Right cardiac atrium (tissue), 5 donors: ENCODE measurements around the gene FAM222A. TPM values are rescaled to one million over a fixed set of nuclear protein-coding genes. Genes with fewer than 3 reads are reported as not detected.

ENCODE experiments used
- ATAC-seq, 2 donors: fragments of 200-7000 bp; cut with Tn5 transposase; one replicate each; pipeline versions ENCODE4 v1.8.0 to v1.9.1; 2020; ENCODE audit warnings: moderate library complexity in 2 of 2, mild to moderate bottlenecking in 1 of 2
- DNase-seq, 3 donors: peaks; one replicate each; pipeline ENCODE4 v3.0.0-alpha.2; 2020
- H3K27ac ChIP-seq: one replicate; pipeline ENCODE4 v1.5.1; 2013; ENCODE audit warnings: mild to moderate bottlenecking, low read length, control low read depth, moderate library complexity
- H3K27me3 ChIP-seq: one replicate; pipeline ENCODE4 v1.6.1; 2013; ENCODE audit not compliant: control insufficient read depth, insufficient read depth
- H3K4me1 ChIP-seq: one replicate; pipeline ENCODE4 v1.6.1; 2013; ENCODE audit warnings: low read length; ENCODE audit not compliant: control insufficient read depth, insufficient read depth
- H3K4me3 ChIP-seq: one replicate; pipeline ENCODE4 v1.5.1; 2013; ENCODE audit warnings: low read length, control low read depth
- H3K9me3 ChIP-seq: one replicate; pipeline ENCODE4 v1.6.1; 2013; ENCODE audit warnings: low read length; ENCODE audit not compliant: control insufficient read depth
- WGBS: extraction: QIAGEN DNeasy Blood & Tissue Kit; methylation state at CpG from one replicate; pipeline ENCODE4 v1.1.7; 2013; 5-methylcytosine and 5-hydroxymethylcytosine counted together
- intact Hi-C, 4 donors: fragments of 100-400 bp; cut with DNase I; formaldehyde crosslinking; loops; one replicate each; pipeline versions ENCODE4 v1.11.0 to v1.14.0; 2022 to 2023
- polyA plus RNA-seq: library from polyadenylated mRNA; stranded (reverse); fragments of 200-250 nt; gene quantifications from one replicate; pipeline ENCODE4 v1.2.3, GENCODE V29; 2013
- total RNA-seq, 4 donors: library from RNA; stranded (reverse); fragmentation: NEBNext Ultra II Directional; extraction: Animal tissue kit (Norgen Biotek cat#: 25700); gene quantifications; one replicate each; pipeline ENCODE4 v1.2.1, GENCODE V29; 2021
- donor health status: healthy with polysubstance abuse.
- donor health status: DM: no; HTN: yes; CAD: no.
- donor health status: DM: no; HTN: no; CAD: no.
- donor health status: DM: no; HTN: yes; CAD: no; lungs with severe emphysema.
- donor health status: DM: yes; HTN: yes; CAD: no.

FAM222A gene
- total and polyA plus RNA-seq, 5 donors: 9.3 to 16.4 (median 10.6) TPM

DNA sequence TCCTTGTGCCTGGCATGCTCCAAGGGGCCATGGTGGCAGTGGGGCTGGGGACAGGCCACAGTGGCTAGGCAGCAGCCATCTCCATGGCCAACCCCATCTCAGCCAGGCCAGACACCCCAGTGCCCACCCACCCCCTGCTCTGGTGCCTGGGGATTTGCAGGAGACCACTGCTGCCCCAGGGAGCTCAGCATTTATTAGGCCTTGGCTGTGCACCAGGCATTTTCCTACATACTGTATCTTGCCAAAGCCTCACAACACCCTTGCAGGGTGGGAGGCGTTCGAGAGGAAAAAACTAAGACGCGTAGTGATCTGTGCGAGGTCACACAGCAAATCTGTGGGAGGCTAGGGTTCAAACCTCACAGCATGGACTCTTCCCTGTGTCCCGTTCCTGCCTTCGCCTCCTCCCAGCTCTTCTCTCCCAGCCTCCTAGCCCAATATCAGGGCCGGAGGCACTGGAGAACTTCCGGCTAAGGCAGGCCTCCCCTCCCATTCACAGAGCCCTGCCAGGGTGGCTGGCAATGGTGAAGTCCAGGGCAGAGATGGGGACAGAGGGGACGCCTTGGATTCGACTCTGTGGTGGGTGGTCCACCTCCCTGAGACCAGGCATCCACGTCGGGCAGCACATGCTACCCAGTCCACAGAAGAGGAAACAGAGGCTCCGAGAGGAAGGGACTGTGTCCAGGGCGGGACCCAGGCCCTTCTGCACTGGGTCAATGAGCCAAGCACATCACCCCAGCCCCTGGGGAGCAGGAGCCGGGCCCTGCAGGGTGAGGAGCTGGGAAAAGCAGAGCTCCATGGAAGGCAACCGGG, 57.4 kb downstream of the FAM222A start:
- no peak for DNase-seq
- no peaks in the 10 kb centered on the region for H3K27me3 ChIP-seq
- H3K27ac ChIP-seq: no peak overlapping the region
- no peaks in the 10 kb centered on the region for H3K9me3 ChIP-seq
- no peaks in the 10 kb centered on the region for H3K4me1 ChIP-seq
- WGBS: 78% methylated on average over 17 of the region's 17 CpGs
- H3K4me3 ChIP-seq: no peak overlapping the region
- intact Hi-C loops: loop anchor here (5.0 to 10.0 kb wide), 4 partner anchors 56 to 346 kb away; partner anchors contain the start of gene FAM222A (in 1 of the 4)
- ATAC-seq: no peak

GRCh38 chr12:109771746-109772621, 58.4 kb downstream of the FAM222A start:
- Histone ChIP-seq H3K27ac (no peak overlapping the region), H3K9me3 (no peaks in the 10 kb centered on the region), H3K27me3 (no peaks in the 10 kb centered on the region), H3K4me1 (no peaks in the 10 kb centered on the region), H3K4me3 (no peak overlapping the region)
- 87% methylated on average over 17 of the region's 17 CpGs for WGBS
- no peak for ATAC-seq
- no peak for DNase-seq
- intact Hi-C loops: loop anchor here (5.0 to 10.0 kb wide), 4 partner anchors 57 to 347 kb away; partner anchors contain the start of gene FAM222A (in 1 of the 4)

DNA sequence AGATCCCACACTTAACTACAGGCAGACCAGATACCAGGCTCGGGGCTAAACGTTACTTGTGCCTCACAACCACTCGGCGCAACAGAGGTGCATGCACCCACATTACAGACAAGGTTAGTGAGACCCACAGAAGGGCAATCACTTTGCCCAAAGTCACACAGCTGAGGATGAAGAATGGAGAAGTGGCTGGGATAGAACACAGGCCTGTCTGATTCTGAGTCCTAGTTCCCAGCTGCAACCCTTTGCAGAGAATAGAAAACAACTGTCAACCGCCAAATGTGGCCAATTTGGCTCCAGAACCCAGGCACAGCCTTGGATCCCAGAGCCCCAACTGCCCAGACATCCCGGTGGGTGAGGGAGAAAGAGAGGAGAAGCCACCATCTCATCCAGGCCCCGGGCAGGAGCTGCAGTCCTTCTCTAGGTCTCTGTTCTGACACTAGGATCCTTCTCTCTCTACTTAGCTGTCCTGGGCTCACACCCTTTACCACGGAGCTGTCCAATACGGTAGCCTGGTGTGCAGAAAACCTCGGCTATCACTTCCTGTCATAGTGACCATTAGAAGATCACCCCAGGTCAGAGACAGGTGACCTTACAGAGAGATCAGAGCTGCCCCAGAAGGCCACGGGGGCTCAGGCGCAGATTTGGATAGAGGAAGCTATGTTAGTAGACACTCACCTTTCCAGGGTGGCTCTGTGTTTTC, 59.1 kb downstream of the FAM222A start:
- no peaks in the 10 kb centered on the region for H3K9me3 ChIP-seq
- no peak overlapping the region for H3K4me3 ChIP-seq
- H3K27me3 ChIP-seq: no peaks in the 10 kb centered on the region
- WGBS: 47% methylated on average over 12 of the region's 12 CpGs
- no peak for DNase-seq
- H3K4me1 ChIP-seq: no peaks in the 10 kb centered on the region
- ATAC-seq: no peak
- intact Hi-C loops: loop anchor here (5.0 to 10.0 kb wide), 4 partner anchors 58 to 348 kb away; partner anchors contain the start of gene FAM222A (in 1 of the 4)
- H3K27ac ChIP-seq: no peak overlapping the region

DNA sequence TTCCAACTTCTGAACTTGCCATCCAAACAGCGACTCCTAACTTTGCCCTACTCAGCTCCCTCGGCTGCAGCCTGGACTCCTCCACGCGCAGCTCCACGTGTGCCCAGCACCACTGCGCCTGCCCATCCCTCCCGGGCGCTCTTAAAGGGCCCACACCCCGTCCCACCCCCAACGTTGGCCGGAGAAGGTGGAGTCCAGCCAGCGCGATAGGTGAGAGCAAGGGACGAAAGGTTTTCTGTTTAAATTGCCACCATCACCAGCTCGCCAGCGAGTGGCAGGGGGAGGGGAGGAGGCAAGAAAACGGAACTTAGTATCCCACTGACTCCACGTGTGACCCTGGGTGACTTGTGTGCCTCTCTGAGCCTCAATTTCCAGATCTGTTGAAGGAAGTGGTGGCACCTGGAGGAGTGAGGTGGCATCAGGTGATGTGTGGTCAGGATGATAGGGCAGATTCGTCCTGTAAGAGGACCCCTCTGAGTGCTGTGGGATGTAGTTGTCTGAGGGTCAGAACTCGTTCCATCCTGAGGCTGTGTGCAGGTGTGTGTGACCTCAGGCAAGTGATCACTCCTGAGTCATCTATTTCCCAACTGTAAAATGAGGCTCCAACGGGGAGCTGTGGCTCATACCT, 59.9 kb downstream of the FAM222A start:
- ATAC-seq (peak; percentile 30 to 46), DNase-seq (peak in 1 of 3 donors; percentile 66)
- intact Hi-C loops: loop anchor here (2.0 to 10.0 kb wide), 7 partner anchors 59 to 349 kb away; partner anchors contain the start of gene FAM222A (in 1 of the 4)

DNA sequence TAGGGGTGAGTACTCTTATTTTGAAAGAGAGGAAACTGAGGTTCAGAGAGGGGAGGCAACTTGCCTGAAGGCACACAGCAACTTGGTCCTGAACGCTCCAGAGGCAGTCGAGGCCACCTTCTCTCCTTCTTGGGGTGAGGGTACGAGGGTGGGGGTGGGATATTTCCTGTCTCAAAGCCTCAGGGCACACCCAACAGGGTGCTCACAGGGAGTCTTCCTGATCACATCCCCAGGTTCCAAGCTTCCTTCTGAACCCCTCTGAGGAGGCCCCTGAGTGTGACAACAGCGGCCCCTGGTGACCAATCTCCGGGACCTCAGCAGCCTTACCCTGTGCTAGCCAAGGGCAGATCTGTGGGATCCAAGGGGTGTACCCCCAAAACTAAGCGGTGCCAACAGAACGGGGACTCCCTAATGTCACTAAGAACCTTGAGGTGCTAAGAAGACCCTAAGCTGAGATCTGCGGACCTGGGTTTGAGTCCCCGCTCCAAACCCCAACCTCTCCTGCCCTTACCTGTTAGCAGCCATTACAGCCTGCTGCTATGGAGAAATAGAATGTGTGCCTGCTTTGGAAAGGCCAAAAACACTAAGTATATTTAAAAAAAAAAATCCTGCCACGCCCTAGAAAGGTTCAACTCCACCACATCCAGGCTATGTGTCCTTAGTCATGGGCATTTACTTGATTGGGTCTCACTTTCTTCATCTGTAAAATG, 61.7 kb downstream of the FAM222A start:
- Histone ChIP-seq H3K27ac (no peak overlapping the region), H3K9me3 (no peaks in the 10 kb centered on the region), H3K27me3 (no peaks in the 10 kb centered on the region), H3K4me3 (no peak overlapping the region), H3K4me1 (no peaks in the 10 kb centered on the region)
- ATAC-seq (peak; percentile 84 to 86), DNase-seq (peak; percentile 76 to 90 (median 88))
- WGBS: 18% methylated on average over 10 of the region's 10 CpGs
- intact Hi-C loops: loop anchor here (1.0 to 10.0 kb wide), 7 partner anchors 61 to 351 kb away; partner anchors contain the start of gene FAM222A (in 1 of the 4)

More for the DNA sequence above, 59.9 kb downstream of the FAM222A start:
- no peaks in the 10 kb centered on the region for H3K27me3 ChIP-seq
- H3K27ac ChIP-seq: no peak overlapping the region
- WGBS: 31% methylated on average over 21 of the region's 21 CpGs
- no peaks in the 10 kb centered on the region for H3K9me3 ChIP-seq
- H3K4me1 ChIP-seq: no peaks in the 10 kb centered on the region
- H3K4me3 ChIP-seq: no peak overlapping the region

DNA sequence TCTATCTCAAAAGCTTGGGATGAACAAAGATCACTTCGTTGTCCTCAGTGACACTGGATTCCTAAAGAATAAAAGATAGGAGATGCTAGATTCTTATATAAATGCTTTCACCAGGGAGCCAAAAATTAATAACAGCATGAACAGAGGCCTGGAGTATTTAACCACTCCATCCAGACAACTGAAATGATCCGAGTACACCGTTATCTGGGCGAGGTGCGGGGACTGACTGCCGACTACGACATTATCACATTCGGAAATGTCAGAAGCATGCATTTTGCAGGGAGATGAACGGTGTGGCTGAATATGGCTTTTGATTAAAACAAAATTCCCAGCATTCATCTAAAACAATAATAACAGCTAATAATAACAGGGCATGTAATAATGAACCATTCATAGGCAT, 63.0 kb downstream of the FAM222A start:
- Histone ChIP-seq H3K27me3 (no peaks in the 10 kb centered on the region), H3K4me3 (no peak overlapping the region), H3K9me3 (no peaks in the 10 kb centered on the region), H3K4me1 (no peaks in the 10 kb centered on the region), H3K27ac (no peak overlapping the region)
- intact Hi-C loops: loop anchor here (2.0 to 10.0 kb wide), 4 partner anchors 62 to 352 kb away; partner anchors contain the start of gene FAM222A (in 1 of the 4)
- ATAC-seq (no peak), DNase-seq (no peak)
- 33% methylated on average over 9 of the region's 9 CpGs for WGBS

- intact Hi-C loops: loop anchor here (2.0 to 10.0 kb wide), 4 partner anchors 63 to 353 kb away; partner anchors contain the start of gene FAM222A (in 1 of the 4)
- no peaks in the 10 kb centered on the region for H3K9me3 ChIP-seq
- H3K4me1 ChIP-seq: no peaks in the 10 kb centered on the region
- H3K4me3 ChIP-seq: no peak overlapping the region
- H3K27me3 ChIP-seq: no peaks in the 10 kb centered on the region
- DNase-seq (no peak), ATAC-seq (peak in 1 of 2 donors; percentile 42)
- WGBS: 43% methylated on average over 5 of the region's 5 CpGs
- H3K27ac ChIP-seq: no peak overlapping the region
Measured at GRCh38 chr12:109777544-109777943, 63.9 kb downstream of the FAM222A start.

- WGBS: 43% methylated on average over 1 of the region's 1 CpG
Measured at GRCh38 chr12:109778684-109779083, 65.1 kb downstream of the FAM222A start.

GRCh38 chr12:109779382-109779781, 65.8 kb downstream of the FAM222A start:
- H3K4me3 ChIP-seq: no peak overlapping the region
- no peak for DNase-seq
- no peaks in the 10 kb centered on the region for H3K4me1 ChIP-seq
- no peaks in the 10 kb centered on the region for H3K9me3 ChIP-seq
- 77% methylated on average over 6 of the region's 6 CpGs for WGBS
- no peaks in the 10 kb centered on the region for H3K27me3 ChIP-seq
- ATAC-seq: no peak
- intact Hi-C loops: loop anchor here (10.0 kb wide), 3 partner anchors 65 to 355 kb away; partner anchors contain the start of gene FAM222A (in 1 of the 4)
- no peak overlapping the region for H3K27ac ChIP-seq

More at GRCh38 chr12:109778684-109779083, 65.1 kb downstream of the FAM222A start:
- Histone ChIP-seq H3K27ac (no peak overlapping the region), H3K9me3 (no peaks in the 10 kb centered on the region), H3K27me3 (no peaks in the 10 kb centered on the region), H3K4me1 (no peaks in the 10 kb centered on the region), H3K4me3 (no peak overlapping the region)
- no peak for DNase-seq
- intact Hi-C loops: loop anchor here (10.0 kb wide), 3 partner anchors 64 to 354 kb away; partner anchors contain the start of gene FAM222A (in 1 of the 4)
- ATAC-seq: no peak
